GM18499 (cell line): Measurements from ENCODE around the gene IGF2R.
"Not testable (repeated sequence)": the region's sequence is repeated elsewhere in the genome, so short reads cannot be mapped to it uniquely, and the experiment has no call there.

Source experiments
- ATAC-seq: cut with Tn5 transposase; IDR thresholded peaks from one replicate; pipeline ENCODE4 v1.9.1; 2021; ENCODE audit warnings: moderate number of reproducible peaks; ENCODE audit not compliant: insufficient read depth, unreplicated experiment

IGF2R gene

GRCh38 chr6:160131636-160132296, 162.9 kb downstream of the IGF2R start:
- no peak for ATAC-seq

DNA sequence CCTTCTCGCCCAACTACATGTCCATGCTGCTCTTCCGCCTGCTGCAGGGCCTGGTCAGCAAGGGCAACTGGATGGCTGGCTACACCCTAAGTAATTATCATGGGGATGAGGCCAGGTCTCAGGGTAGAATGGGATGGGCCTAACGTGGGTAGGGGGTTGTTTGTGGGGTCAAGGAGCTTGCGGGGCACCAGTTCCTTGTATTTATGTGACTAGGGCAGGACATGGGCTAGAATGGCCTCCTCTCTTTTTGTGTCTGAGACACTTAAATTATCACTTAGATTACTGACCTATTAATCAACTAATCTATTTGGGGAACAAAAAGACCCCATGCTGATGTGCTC, 163.4 kb downstream of the IGF2R start:
- ATAC-seq = no peak

- ATAC-seq = no peak
Measured at GRCh38 chr6:160132776-160133338, 164.0 kb downstream of the IGF2R start.

DNA sequence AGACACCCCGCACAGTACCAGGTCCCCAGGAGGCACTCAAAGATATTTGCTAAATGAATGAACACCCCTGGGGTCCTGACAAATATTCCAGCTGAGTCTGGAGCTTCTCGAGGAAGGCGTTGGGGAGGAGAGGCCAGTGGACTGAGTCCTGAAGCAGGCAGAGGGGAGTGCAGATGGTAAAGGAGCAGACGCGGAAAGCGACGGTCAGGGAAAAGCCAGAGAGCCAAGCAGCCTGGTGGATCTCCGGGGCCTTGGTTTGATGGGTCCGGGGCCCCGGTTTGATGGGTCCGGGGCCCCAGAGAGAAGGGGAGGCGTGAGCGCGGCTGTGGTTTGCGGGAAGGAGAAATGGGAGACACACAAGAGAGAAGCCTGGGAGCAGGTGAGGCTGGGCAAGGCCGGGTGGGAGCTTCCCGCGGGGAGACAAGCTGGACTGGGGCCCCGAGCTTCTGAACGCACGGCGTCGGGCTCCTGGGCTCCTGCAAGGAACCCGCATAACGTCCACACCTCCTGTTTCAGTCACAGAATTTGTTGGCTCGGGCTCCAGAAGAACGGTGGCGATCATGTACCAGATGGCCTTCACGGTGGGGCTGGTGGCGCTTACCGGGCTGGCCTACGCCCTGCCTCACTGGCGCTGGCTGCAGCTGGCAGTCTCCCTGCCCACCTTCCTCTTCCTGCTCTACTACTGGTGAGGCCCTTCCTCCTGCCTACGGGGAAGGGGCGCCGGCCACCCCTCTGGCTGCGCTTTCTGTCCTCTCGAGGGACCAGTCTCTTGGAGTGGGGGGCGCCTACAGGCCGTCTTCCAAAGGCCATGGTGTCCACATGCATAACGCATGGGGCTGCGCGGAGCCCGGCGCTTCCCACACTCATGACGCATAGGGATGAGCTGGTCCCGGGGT, 164.8 kb downstream of the IGF2R start:
- ATAC-seq = no peak

DNA sequence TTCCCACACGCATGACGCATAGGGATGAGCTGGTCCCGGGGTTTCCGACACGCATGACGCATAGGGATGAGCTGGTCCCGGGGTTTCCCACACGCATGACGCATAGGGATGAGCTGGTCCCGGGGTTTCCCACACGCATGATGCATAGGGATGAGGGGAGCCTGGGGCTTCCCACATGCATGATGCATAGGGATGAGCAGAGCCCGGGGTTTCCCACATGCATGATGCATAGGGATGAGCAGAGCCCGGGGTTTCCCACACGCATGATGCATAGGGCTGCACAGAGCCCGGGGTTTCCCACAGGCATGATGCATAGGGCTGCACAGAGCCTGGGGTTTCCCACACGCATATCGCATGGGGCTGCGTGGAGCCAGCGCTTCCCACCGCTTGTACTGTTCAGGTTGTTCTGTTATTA, 165.5 kb downstream of the IGF2R start:
- not testable (repeated sequence) for ATAC-seq

GRCh38 chr6:160134779-160135547, 166.1 kb downstream of the IGF2R start:
- no peak for ATAC-seq

DNA sequence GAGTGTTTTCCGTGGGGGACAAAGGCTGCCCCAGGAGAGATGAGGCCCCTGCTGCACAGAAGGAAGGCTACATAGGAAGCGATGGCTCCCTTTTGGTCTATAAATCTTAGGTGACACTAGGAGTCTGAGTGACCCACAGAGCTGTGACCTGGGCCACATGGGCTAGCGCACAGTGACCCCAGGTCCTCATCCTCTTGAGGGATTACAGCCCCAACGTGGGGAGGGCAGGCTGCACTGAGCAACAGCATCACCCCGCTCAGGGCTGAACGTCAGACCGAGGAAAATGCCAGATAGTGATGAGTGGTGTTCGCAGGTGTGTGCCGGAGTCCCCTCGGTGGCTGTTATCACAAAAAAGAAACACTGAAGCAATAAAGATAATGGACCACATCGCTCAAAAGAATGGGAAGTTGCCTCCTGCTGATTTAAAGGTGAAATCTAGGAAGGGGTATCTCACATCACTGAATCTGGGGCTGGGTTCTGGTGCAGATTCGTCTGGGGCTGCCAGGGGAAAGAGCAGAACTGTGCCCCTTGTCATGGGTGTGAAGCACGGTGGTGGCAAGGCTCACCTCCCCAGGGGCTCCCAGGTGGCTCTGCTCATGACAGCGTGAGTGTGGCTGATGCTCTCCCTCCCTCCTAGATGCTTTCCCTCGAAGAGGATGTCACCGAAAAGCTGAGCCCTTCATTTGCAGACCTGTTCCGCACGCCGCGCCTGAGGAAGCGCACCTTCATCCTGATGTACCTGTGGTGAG, 167.2 kb downstream of the IGF2R start:
- ATAC-seq = no peak

- ATAC-seq = no peak
Measured at GRCh38 chr6:160137130-160137988, 168.5 kb downstream of the IGF2R start.

DNA sequence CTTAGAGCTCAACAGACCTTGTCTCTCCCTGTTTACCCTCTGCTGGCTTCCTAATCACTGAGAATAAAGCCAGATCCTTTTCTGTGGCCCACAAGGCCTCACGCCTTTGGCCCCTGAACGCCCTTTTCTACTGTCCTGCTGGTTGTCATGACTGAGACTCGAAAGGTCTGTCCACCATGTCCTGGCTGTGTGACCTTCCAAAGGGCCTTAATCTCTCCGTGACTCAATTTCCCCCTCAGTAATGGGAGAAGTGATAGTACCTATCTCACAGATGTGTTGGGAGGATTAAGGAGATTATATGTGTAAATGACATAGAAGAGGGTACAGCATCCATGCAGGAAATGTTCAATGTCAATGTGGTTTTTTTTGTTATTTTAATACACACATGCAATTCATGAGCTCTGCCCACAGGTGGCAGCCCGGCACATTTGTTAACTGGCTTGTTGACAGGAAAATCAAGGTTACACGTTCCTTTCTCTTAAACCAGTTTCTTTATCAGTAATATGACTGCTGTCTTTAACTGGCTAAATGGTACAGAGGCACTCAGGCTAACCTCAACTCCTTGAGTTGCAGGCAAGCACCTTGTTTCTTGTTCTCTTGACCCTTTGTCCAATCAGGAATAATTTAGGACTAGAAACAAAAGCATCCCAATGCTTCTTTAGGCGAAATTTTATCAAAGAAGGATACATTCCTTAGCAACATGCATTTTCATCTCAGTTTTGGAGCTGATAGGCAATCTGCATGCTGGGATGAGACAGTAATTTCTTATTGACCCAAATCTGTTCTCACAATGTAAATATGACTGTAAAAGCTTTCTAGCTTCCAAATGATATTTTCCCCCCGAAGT, 169.3 kb downstream of the IGF2R start:
- peak; percentile 75 for ATAC-seq

DNA sequence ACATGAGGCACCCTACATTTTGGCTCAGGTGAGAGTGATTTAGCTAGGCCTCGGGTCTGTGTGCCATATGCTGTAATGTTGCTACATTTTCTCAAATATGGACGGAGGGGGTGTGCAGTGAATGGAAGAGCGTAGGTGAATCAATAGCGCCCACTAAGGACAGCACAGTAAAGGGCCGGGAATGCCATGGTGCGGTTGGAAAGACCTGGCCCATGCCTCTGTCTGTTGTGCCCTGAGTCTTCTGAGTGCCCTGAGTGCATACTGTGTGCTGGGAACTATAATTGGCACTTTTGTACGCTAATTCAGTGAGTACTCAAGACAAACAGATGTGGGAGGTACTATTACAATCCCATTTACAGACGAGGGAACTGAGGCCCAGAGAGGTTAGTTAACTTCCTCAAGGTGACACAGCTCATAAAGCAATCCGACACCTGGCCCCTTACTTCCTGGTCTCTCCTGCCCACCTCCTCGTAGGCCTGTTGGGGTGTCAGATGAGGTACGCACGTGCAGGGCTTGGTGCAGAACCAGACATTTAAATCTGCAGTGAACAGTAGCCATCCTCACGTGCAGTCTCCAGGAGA, 170.0 kb downstream of the IGF2R start:
- no peak for ATAC-seq

DNA sequence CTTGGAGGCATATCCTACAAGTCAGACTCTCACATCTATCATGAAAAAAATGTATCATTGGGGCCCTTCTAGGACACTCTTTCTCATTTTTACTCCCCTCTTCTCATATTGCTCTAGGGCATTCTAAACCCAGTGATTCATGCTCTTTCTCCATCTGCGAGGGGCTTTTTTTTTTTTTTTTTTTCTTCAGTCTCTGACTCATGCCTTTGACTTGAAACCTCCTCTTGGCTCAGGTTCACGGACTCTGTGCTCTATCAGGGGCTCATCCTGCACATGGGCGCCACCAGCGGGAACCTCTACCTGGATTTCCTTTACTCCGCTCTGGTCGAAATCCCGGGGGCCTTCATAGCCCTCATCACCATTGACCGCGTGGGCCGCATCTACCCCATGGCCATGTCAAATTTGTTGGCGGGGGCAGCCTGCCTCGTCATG, 170.6 kb downstream of the IGF2R start:
- ATAC-seq = no peak

GRCh38 chr6:160140493-160140892, 171.6 kb downstream of the IGF2R start:
- ATAC-seq = not testable (repeated sequence)

GRCh38 chr6:160141001-160141726, 172.3 kb downstream of the IGF2R start:
- no peak for ATAC-seq

DNA sequence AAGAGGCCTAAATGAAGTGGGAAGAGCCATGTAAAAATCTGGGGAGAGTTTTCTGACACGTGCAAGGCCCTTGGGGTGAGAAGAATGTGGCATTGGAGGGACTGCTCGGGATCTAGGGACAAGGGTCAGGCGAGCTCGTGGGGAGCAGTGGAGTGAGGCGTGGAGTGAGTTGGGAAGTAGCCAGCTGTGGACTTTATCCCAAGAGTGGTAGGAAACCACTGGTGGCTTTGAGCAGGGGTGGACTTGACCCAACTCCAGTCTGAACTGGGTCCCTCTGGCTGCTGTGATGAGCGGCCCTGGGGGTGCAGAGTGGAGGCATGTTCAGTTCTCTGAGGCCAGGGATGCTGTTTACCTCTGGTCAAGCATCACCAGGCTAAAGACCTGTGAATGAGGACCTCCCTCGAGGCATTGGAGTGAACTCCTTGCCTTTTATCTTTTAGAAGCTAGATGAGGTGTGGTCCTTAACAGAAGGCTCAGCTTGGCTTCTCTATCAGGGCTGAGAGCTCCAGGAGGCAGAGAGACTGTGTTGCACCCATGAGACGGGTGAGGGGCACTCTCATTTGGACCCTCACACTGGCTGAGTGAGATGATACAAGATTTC, 173.3 kb downstream of the IGF2R start:
- ATAC-seq = no peak

DNA sequence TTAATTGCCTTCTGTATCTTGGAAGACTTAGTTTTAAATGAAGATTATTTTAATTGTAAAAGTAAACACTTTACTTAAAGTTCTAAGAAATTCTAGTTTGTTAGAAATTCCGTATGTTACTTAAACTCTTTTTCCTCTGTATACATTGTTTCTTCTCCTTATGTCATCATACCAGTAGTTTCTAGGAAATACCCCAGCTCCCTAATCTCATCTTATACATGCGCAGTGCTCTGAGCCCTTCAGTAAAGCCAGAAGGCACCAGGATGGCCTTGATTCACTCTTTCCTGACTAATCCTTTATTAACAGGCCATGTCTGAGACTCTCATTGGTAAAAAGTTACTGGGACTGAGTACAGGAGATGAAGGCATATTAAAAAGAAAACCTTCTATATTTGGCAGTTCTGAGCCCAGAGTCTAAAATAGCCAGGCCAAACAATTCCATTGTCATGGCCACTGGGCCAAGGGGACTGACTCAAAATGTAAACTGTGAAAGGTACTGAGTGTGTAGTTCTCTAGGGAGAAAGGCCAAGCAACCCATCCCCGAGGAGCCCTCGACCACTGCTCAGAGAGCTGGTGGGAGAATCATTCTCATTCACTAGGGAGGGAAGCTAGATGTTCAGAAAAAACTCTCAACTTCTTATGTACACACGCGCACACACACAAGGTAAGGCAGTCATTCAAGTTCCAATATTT, 177.7 kb downstream of the IGF2R start:
- ATAC-seq = no peak

DNA sequence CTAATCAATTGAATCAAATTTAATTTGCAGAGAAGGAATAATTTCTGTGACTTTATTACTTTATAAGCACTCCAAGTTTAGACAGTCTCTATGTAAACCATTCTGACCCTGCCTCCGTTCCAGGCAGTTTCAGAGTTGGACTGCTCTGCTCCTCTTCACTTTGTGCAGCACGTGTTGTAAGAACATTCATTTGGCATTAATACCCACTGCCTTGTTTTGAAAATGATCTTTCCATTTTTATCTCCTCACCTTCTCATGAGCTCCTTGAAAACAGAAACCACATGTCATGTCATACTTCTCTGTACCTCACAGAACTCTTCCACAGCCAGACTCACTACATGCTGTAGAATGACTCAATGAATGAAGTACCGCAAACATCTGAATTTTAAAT, 178.3 kb downstream of the IGF2R start:
- ATAC-seq = no peak
